Lower leg skin (tissue), 4 donors: ENCODE results near the gene SLC16A1. TPM values are rescaled to one million over a fixed set of nuclear protein-coding genes. Genes with fewer than 3 reads are reported as not detected.
"Not testable (repeated sequence)": the region's sequence is repeated elsewhere in the genome, so short reads cannot be mapped to it uniquely, and the experiment has no call there.

Experiments
- DNase-seq, 2 donors: peaks; one replicate each; pipeline ENCODE4 v3.0.0-alpha.2; 2019; ENCODE audit warnings: low spot score in 2 of 2
- H3K4me3 ChIP-seq: fragments of 200-600 bp; sonication (generic); 2 replicates; pipeline ENCODE4 v1.5.1; 2017; ENCODE audit warnings: mild to moderate bottlenecking, low read depth; ENCODE audit not compliant: poor library complexity, severe bottlenecking
- CTCF ChIP-seq, 3 donors: fragments of 450-650 bp; IDR thresholded peaks; one replicate each; pipeline ENCODE4 v1.5.1; 2016; ENCODE audit warnings: antibody characterized with exemption in 3 of 3, mild to moderate bottlenecking in 3 of 3, moderate library complexity in 2 of 3
- POLR2A ChIP-seq, 2 donors: fragments of 450-650 bp; IDR thresholded peaks; one replicate each; pipeline ENCODE4 v1.6.1; 2016 to 2017; ENCODE audit warnings: antibody characterized with exemption in 2 of 2, mild to moderate bottlenecking in 1 of 2, moderate library complexity in 1 of 2
- WGBS, 2 donors: methylation state at CpG; one replicate each; pipeline ENCODE4 v1.1.5; 2018; 5-methylcytosine and 5-hydroxymethylcytosine counted together
- intact Hi-C: fragments of 100-400 bp; cut with DNase I; formaldehyde crosslinking; loops from one replicate; pipeline ENCODE4 v1.15.0; 2023; ENCODE audit warnings: low total_unique reads
- total RNA-seq, 4 donors: library from RNA; depleted of rRNA; stranded (reverse); fragments of >200 nt; gene quantifications; one replicate each; pipeline ENCODE4 v1.1.0, GENCODE V29; 2016

Gene SLC16A1
- total RNA-seq, 4 donors from 2014 or later: 17.9 to 38.9 (median 31.1) TPM

GRCh38 chr1:112960384-112960783, 4.4 kb upstream of the SLC16A1 start:
- DNase-seq: no peak
- TF ChIP-seq CTCF (IDR thresholded peaks at IDR 0.05): no peak
- no peak for TF ChIP-seq POLR2A (IDR thresholded peaks at IDR 0.05)
- intact Hi-C loops: no loop called here
- H3K4me3 ChIP-seq: no peak overlapping the region
- WGBS, 2 donors: 63 to 73% methylated on average over 3 of the region's 3 CpGs

DNA sequence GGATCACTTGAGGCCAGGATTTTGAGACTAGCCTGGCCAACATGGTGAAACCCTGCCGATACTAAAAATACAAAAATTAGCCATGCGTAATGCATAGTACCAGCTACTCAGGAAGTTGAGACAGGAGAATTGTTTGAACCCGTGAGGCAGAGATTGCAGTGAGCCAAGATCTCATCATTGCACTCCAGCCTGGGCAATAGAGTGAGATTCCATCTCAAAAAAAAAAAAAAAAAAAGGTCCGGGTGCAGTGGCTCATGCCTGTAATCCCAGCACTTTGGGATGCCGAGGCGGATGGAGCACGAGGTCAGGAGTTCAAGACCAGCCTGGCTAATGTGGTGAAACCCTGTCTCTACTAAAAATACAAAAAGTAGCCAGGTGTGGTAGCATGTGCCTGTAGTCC, 2.2 kb upstream of the SLC16A1 start:
- 62 to 63% methylated on average over 7 of the region's 7 CpGs for WGBS, 2 donors
- intact Hi-C loops: not testable (repeated sequence)

GRCh38 chr1:112957133-112957812, 1.3 kb upstream of the SLC16A1 start:
- WGBS, 2 donors: 14 to 18% methylated on average over 11 of the region's 11 CpGs
- intact Hi-C loops: no loop called here

More for the DNA sequence above, 2.2 kb upstream of the SLC16A1 start:
- not testable (repeated sequence) for H3K4me3 ChIP-seq, DNase-seq

DNA sequence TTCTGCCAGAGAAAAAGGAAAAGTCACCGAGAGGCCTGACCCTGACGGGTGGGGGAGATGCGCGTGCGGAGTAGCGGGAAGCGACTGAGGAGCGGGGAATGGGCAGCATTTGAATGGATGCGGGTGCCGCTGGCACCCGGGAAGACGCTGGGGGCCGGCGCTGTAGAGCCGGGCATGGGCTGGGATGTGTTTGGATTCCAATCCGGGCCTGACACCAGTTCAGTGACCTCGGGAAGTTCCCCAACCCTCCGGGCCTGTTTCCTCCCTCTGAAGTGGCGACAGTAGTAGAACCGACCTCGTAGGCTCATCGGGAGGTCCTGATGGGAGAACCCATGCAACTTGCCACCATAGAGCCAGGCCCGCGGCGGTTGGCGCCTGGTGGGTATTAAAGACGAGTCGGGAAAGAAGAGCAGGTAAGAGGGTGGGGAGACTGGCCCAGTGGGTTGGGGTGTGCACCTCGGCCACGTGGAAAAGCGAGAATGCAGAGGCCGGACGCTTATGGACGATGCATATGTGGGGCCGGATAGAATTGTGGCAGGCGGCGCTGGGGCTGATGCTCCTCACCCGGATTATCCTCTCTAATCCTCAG, 642 bp upstream of the SLC16A1 start:
- peak overlapping the region; percentile 53 for H3K4me3 ChIP-seq
- WGBS, 2 donors: 3 to 6% methylated on average over 35 to 38 of the region's 38 CpGs
- TF ChIP-seq POLR2A (IDR thresholded peaks at IDR 0.05) (no peak), CTCF (IDR thresholded peaks at IDR 0.05) (no peak)
- intact Hi-C loops: no loop called here
- DNase-seq: peak; percentile 39 to 89

More at GRCh38 chr1:112957133-112957812, 1.3 kb upstream of the SLC16A1 start:
- peak in 1 of 2 donors; percentile 19 for DNase-seq
- peak overlapping the region; percentile 53 for H3K4me3 ChIP-seq
- TF ChIP-seq CTCF (IDR thresholded peaks at IDR 0.05) (no peak), POLR2A (IDR thresholded peaks at IDR 0.05) (no peak)

- peak; percentile 25 to 89 for DNase-seq
- no peak for TF ChIP-seq CTCF (IDR thresholded peaks at IDR 0.05)
- TF ChIP-seq POLR2A (IDR thresholded peaks at IDR 0.05): no peak
- WGBS, 2 donors: 1 to 3% methylated on average over 26 to 27 of the region's 29 CpGs
- intact Hi-C loops: no loop called here
- H3K4me3 ChIP-seq: peak overlapping the region; percentile 53
These were observed 837 bp downstream of the SLC16A1 start for GRCh38 chr1:112954945-112955772.
